ENCODE data around the gene TH. TPM values are rescaled to one million over a fixed set of nuclear protein-coding genes. Genes with fewer than 3 reads are reported as not detected.

Gene TH
- total RNA-seq, 4 donors from 2014 or later: 0.27 TPM; not detected in 2

DNA sequence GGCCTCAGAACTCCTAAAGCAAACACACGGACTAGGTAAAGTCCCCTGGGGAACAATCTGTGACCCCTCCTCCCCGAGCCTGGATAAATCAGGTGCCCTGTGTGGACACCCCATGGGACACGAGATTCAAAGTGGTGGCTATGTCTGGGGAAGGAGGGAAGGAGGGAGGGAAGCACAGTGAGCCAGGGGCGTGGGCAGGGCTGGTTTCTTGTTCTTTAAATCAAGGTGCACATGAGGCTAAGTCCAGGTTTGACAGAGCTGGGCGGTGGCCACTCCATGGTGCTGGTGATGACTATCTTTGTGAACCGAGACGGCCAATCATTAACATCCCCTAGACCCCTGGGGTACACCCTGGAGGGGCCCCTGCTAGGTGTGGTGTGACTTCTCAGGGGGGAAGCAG is 20.3 kb upstream of the TH start:
- WGBS, 2 donors (ENCODE audit: low coverage in 1 of 2): 60 to 74% methylated on average over 1 to 6 of the region's 7 CpGs
- Histone ChIP-seq H3K9me3 (no peaks in the 10 kb centered on the region), H3K36me3 (no peaks in the 10 kb centered on the region), H3K27me3 (peaks cover 89% of the 10 kb centered on the region), H3K27ac (no peak overlapping the region), H3K4me3 (no peak overlapping the region), H3K4me1 (no peaks in the 10 kb centered on the region)
- TF ChIP-seq EP300 (IDR thresholded peaks at IDR 0.05): no peak
- TF ChIP-seq, protein P1, sequence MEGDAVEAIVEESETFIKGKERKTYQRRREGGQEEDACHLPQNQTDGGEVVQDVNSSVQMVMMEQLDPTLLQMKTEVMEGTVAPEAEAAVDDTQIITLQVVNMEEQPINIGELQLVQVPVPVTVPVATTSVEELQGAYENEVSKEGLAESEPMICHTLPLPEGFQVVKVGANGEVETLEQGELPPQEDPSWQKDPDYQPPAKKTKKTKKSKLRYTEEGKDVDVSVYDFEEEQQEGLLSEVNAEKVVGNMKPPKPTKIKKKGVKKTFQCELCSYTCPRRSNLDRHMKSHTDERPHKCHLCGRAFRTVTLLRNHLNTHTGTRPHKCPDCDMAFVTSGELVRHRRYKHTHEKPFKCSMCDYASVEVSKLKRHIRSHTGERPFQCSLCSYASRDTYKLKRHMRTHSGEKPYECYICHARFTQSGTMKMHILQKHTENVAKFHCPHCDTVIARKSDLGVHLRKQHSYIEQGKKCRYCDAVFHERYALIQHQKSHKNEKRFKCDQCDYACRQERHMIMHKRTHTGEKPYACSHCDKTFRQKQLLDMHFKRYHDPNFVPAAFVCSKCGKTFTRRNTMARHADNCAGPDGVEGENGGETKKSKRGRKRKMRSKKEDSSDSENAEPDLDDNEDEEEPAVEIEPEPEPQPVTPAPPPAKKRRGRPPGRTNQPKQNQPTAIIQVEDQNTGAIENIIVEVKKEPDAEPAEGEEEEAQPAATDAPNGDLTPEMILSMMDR (IDR thresholded peaks at IDR 0.05): no peak
- TF ChIP-seq POLR2A (IDR thresholded peaks at IDR 0.05): no peak
- no peak for TF ChIP-seq POLR2AphosphoS5 (IDR thresholded peaks at IDR 0.05)
- ATAC-seq: no peak

DNA sequence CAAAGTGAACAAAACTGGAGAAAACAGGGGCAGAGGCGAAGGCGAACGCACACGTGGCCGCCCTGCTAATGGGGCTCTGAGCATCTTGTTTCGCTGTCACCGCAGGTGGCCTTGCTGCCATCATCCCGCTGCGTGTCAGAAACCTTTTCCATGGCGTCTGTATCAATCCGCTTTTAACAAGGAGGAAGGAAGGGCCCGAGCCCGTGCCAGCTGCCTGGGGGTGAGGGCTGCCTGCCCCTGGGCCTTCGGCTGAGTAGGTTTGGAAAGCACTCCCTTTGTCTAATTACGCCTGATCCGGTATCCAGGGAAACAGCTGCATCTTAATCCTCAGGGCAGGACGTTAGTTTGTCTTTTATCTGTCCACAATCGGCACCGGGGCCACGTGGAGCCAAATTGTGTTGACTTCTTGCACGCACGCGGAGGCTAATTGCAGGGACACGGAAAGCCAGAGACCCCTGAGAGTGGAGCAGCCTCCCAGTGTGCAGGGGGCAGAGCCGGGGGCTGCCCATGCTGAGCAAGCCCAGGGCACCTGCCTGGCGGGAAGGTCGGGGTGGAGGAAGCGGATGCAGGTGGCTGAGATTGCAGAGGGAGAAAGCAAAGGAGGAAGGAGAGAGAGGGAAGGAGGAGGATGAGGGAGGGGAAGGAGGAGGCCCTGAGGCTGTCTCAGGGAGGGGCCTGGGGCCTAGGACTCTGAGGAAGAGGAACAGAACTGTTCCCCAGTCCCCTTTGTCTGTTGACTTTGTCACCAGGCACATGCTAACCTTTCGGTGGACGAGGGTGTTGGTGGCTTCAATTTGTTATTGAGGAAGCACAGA is 19.2 kb upstream of the TH start:
- Histone ChIP-seq H3K27ac (no peak overlapping the region), H3K27me3 (peaks cover 97% of the 10 kb centered on the region), H3K9me3 (no peaks in the 10 kb centered on the region), H3K36me3 (no peaks in the 10 kb centered on the region), H3K4me1 (no peaks in the 10 kb centered on the region), H3K4me3 (no peak overlapping the region)
- TF ChIP-seq POLR2AphosphoS5 (IDR thresholded peaks at IDR 0.05): no peak
- TF ChIP-seq, protein P1 (IDR thresholded peaks at IDR 0.05): no peak
- TF ChIP-seq POLR2A (IDR thresholded peaks at IDR 0.05): no peak
- no peak for TF ChIP-seq EP300 (IDR thresholded peaks at IDR 0.05)
- no peak for ATAC-seq
- WGBS, 2 donors (ENCODE audit: low coverage in 1 of 2): 48 to 56% methylated on average over 16 to 20 of the region's 30 CpGs

DNA sequence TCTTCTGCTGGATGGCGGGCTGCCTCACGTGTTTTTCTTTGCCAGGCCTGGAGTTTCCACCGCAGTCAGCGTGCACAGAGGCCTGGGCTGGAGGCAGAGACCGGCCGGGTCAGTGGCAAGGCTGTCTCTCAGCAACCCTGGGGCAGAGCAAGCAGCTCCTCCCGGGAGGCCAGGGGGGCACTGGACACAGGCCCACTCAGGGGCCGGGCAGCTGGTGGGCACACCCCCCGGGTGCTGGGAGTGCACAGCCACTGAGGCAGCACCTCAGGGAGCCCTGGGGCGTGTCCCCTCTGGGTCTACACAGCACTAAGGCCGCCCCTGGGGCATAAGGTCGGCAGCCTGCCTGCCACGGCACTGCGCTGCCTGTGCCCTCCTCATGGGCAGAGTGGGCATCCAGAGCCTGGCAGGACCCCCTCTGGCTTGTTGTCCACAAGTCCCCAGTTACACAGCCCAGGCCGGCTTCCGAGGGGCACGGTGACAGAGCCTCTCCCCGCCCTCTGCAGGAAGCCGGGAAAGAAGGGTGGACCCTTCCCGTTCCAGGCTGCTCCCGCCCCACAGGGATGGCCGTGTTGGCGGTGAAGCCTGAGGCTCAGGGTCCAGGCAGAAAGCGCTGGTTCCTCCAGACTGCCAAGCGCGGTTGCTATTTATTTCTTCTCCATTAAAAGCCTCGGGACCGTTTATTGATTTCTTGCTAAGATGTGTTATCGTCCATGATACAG is 18.5 kb upstream of the TH start:
- Histone ChIP-seq H3K27me3 (peaks cover 97% of the 10 kb centered on the region), H3K4me1 (no peaks in the 10 kb centered on the region), H3K9me3 (no peaks in the 10 kb centered on the region), H3K36me3 (no peaks in the 10 kb centered on the region), H3K27ac (no peak overlapping the region), H3K4me3 (no peak overlapping the region)
- ATAC-seq: no peak
- 51 to 83% methylated on average over 1 to 11 of the region's 29 CpGs for WGBS, 2 donors (ENCODE audit: low coverage in 1 of 2)
- TF ChIP-seq EP300 (IDR thresholded peaks at IDR 0.05) (no peak), POLR2AphosphoS5 (IDR thresholded peaks at IDR 0.05) (no peak), POLR2A (IDR thresholded peaks at IDR 0.05) (no peak)
- TF ChIP-seq, protein P1 (IDR thresholded peaks at IDR 0.05): no peak

DNA sequence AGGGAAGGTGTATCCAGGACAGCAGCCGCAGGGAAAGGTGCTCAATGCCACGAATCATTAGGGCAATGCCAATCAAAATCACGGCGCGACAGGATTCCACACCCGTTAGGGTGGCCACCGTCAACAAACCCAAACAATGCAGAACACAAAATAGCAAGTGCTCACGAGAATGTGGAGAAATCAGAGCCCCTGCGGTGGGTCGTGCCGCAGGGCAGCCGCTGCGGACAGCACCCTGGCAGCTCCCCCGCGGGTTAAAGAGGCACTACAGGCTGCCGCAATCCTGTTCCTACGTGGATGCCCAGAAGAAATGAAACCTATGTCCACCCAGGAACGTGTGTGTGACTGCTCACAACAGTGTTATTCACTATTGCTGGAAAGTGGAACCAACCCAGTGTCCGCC is 17.1 kb upstream of the TH start:
- TF ChIP-seq EP300 (IDR thresholded peaks at IDR 0.05): no peak
- TF ChIP-seq POLR2A (IDR thresholded peaks at IDR 0.05): no peak
- TF ChIP-seq, protein P1 (IDR thresholded peaks at IDR 0.05): no peak
- TF ChIP-seq POLR2AphosphoS5 (IDR thresholded peaks at IDR 0.05): no peak
- Histone ChIP-seq H3K27ac (no peak overlapping the region), H3K4me1 (no peaks in the 10 kb centered on the region), H3K36me3 (no peaks in the 10 kb centered on the region), H3K9me3 (no peaks in the 10 kb centered on the region), H3K4me3 (no peak overlapping the region), H3K27me3 (peaks cover 100% of the 10 kb centered on the region)
- 75 to 89% methylated on average over 3 to 16 of the region's 19 CpGs for WGBS, 2 donors (ENCODE audit: low coverage in 1 of 2)
- ATAC-seq: no peak

Data from gastroesophageal sphincter (tissue), 4 donors.